Subcutaneous abdominal adipose tissue (tissue), 5 donors: ENCODE data around the gene PSMC4.
A peak's percentile ranks its signal among the peaks of the same experiment; 100 is the strongest.

ENCODE experiments used
- H3K27ac ChIP-seq: one replicate; pipeline ENCODE4 v1.7.0; 2013; ENCODE audit warnings: low read depth, mild to moderate bottlenecking, inconsistent platforms, low read length, moderate library complexity
- H3K27me3 ChIP-seq, 5 donors: one replicate each; pipeline ENCODE4 v1.7.0; 2013; ENCODE audit warnings: low read length in 5 of 5, inconsistent platforms in 1 of 5; ENCODE audit not compliant: control insufficient read depth in 5 of 5, insufficient read depth in 4 of 5
- H3K36me3 ChIP-seq, 5 donors: one replicate each; pipeline ENCODE4 v1.7.0; 2013; ENCODE audit warnings: low read length in 5 of 5; ENCODE audit not compliant: control insufficient read depth in 5 of 5, insufficient read depth in 5 of 5
- H3K4me1 ChIP-seq, 5 donors: one replicate each; pipeline ENCODE4 v1.7.0; 2013; ENCODE audit warnings: low read length in 5 of 5, mild to moderate bottlenecking in 3 of 5, moderate library complexity in 1 of 5; ENCODE audit not compliant: control insufficient read depth in 5 of 5, insufficient read depth in 5 of 5
- H3K4me3 ChIP-seq, 5 donors: one replicate each; pipeline ENCODE4 v1.7.0; 2013; ENCODE audit warnings: low read length in 5 of 5, low read depth in 1 of 5
- H3K9ac ChIP-seq, 5 donors: one replicate each; pipeline ENCODE4 v1.7.0; 2013; ENCODE audit warnings: low read length in 5 of 5, mild to moderate bottlenecking in 4 of 5, moderate library complexity in 3 of 5
- H3K9me3 ChIP-seq, 5 donors: one replicate each; pipeline ENCODE4 v1.7.0; 2013; ENCODE audit warnings: low read length in 5 of 5; ENCODE audit not compliant: control insufficient read depth in 5 of 5
- donor health status: healthy.
- donor health status: healthy.
- donor health status: healthy.
- donor health status: healthy.
- donor health status: healthy.

The PSMC4 gene

GRCh38 chr19:39996218-39996810 is 25.3 kb downstream of the PSMC4 start:
- Histone ChIP-seq H3K9me3 (peaks cover 0 to 9% (median 0%) of the 10 kb centered on the region in 5 donors), H3K4me3 (peak overlapping the region; percentile 86 to 91 (median 89)), H3K27me3 (no peaks in the 10 kb centered on the region), H3K36me3 (peaks cover 0 to 7% (median 0%) of the 10 kb centered on the region in 5 donors), H3K4me1 (peaks cover 0 to 22% (median 17%) of the 10 kb centered on the region in 5 donors), H3K27ac (peak overlapping the region; percentile 91), H3K9ac (peak overlapping the region; percentile 76 to 98 (median 98))

- H3K36me3 ChIP-seq, result peaks cover 0 to 7% (median under 1%) of the 10 kb centered on the region in 5 donors
- H3K27me3 ChIP-seq, result no peaks in the 10 kb centered on the region
- H3K9ac ChIP-seq, result peak within 1 kb of the TSS; percentile 76 to 98 (median 98)
- peaks cover 0 to 9% (median 0%) of the 10 kb centered on the region in 5 donors for H3K9me3 ChIP-seq
- H3K4me1 ChIP-seq, result peaks cover 0 to 22% (median 17%) of the 10 kb centered on the region in 5 donors
- H3K27ac ChIP-seq, result peak within 1 kb of the TSS; percentile 91
- H3K4me3 ChIP-seq, result peak within 1 kb of the TSS; percentile 86 to 91 (median 89)
Measured at GRCh38 chr19:39996811-39997637, 26.1 kb downstream of the PSMC4 start, which contains the start of gene ZNF546. Gene ZNF546, plus strand, starts transcription at chr19:39997060. Its CDS starts 1,267 bp downstream, at chr19:39998327.

GRCh38 chr19:39997638-39998216 is 26.8 kb downstream of the PSMC4 start:
- H3K27ac ChIP-seq, result peak overlapping the region; percentile 91
- peak overlapping the region; percentile 83 to 91 (median 89) for H3K4me3 ChIP-seq
- H3K27me3 ChIP-seq, result no peaks in the 10 kb centered on the region
- H3K9ac ChIP-seq, result peak overlapping the region; percentile 76 to 98 (median 98)
- H3K9me3 ChIP-seq, result peaks cover 0 to 9% (median 0%) of the 10 kb centered on the region in 5 donors
- peaks cover 0 to 7% (median 3%) of the 10 kb centered on the region in 5 donors for H3K36me3 ChIP-seq
- H3K4me1 ChIP-seq, result peaks cover 0 to 22% (median 17%) of the 10 kb centered on the region in 5 donors

- Histone ChIP-seq H3K4me3 (no peak overlapping the region), H3K9ac (peak overlapping the region in 1 of 5 donors; percentile 9), H3K4me1 (peaks cover 0 to 22% (median 17%) of the 10 kb centered on the region in 5 donors), H3K27ac (no peak overlapping the region), H3K27me3 (no peaks in the 10 kb centered on the region), H3K36me3 (peaks cover 0 to 7% (median 3%) of the 10 kb centered on the region in 5 donors), H3K9me3 (peaks cover 0 to 5% (median 0%) of the 10 kb centered on the region in 5 donors)
Measured at GRCh38 chr19:39998501-39998900, 27.5 kb downstream of the PSMC4 start.

- H3K9me3 ChIP-seq, result peaks cover 0 to 7% (median 2%) of the 10 kb centered on the region in 5 donors
- H3K4me1 ChIP-seq, result no peaks in the 10 kb centered on the region
- H3K36me3 ChIP-seq, result peaks cover 31 to 51% (median 40%) of the 10 kb centered on the region in 5 donors
- H3K4me3 ChIP-seq, result no peak overlapping the region
- no peak overlapping the region for H3K9ac ChIP-seq
- H3K27me3 ChIP-seq, result no peaks in the 10 kb centered on the region
- no peak overlapping the region for H3K27ac ChIP-seq
Measured at GRCh38 chr19:40005691-40006272, 34.8 kb downstream of the PSMC4 start.

GRCh38 chr19:40006273-40006691 is 35.3 kb downstream of the PSMC4 start:
- no peak overlapping the region for H3K27ac ChIP-seq
- no peaks in the 10 kb centered on the region for H3K4me1 ChIP-seq
- peaks cover 0 to 7% (median 2%) of the 10 kb centered on the region in 5 donors for H3K9me3 ChIP-seq
- H3K9ac ChIP-seq, result no peak overlapping the region
- peaks cover 31 to 50% (median 41%) of the 10 kb centered on the region in 5 donors for H3K36me3 ChIP-seq
- H3K27me3 ChIP-seq, result no peaks in the 10 kb centered on the region
- no peak overlapping the region for H3K4me3 ChIP-seq

GRCh38 chr19:40009674-40010073 is 38.7 kb downstream of the PSMC4 start:
- H3K4me1 ChIP-seq, result peaks cover 0 to 3% (median 0%) of the 10 kb centered on the region in 5 donors
- no peaks in the 10 kb centered on the region for H3K27me3 ChIP-seq
- no peak overlapping the region for H3K27ac ChIP-seq
- H3K4me3 ChIP-seq, result no peak overlapping the region
- H3K9me3 ChIP-seq, result peaks cover 13 to 36% (median 28%) of the 10 kb centered on the region in 5 donors
- H3K9ac ChIP-seq, result no peak overlapping the region
- peaks cover 52 to 79% (median 62%) of the 10 kb centered on the region in 5 donors for H3K36me3 ChIP-seq

- H3K4me1 ChIP-seq, result peaks cover 0 to 11% (median 0%) of the 10 kb centered on the region in 5 donors
- no peak overlapping the region for H3K9ac ChIP-seq
- peak overlapping the region in 4 of 5 donors; percentile 5 to 39 (median 22) for H3K4me3 ChIP-seq
- peaks cover 30 to 72% (median 65%) of the 10 kb centered on the region in 5 donors for H3K9me3 ChIP-seq
- peaks cover 0 to 2% (median 0%) of the 10 kb centered on the region in 5 donors for H3K27me3 ChIP-seq
- no peak overlapping the region for H3K27ac ChIP-seq
- peaks cover 29 to 51% (median 42%) of the 10 kb centered on the region in 5 donors for H3K36me3 ChIP-seq
Measured at GRCh38 chr19:40013991-40014390, 43.0 kb downstream of the PSMC4 start.

- peaks cover 28 to 68% (median 56%) of the 10 kb centered on the region in 5 donors for H3K9me3 ChIP-seq
- H3K4me1 ChIP-seq, result no peaks in the 10 kb centered on the region
- H3K27ac ChIP-seq, result no peak overlapping the region
- peak overlapping the region in 3 of 5 donors; percentile 35 to 42 (median 35) for H3K4me3 ChIP-seq
- no peak overlapping the region for H3K9ac ChIP-seq
- no peaks in the 10 kb centered on the region for H3K36me3 ChIP-seq
- H3K27me3 ChIP-seq, result no peaks in the 10 kb centered on the region
Measured at GRCh38 chr19:40023969-40024368, 53.0 kb downstream of the PSMC4 start.
